ENCODE measurements around the gene ADISSP. TPM values are rescaled to one million over a fixed set of nuclear protein-coding genes. Genes with fewer than 3 reads are reported as not detected.
A peak's percentile ranks its signal among the peaks of the same experiment; 100 is the strongest.

The ADISSP gene
- total and polyA plus RNA-seq, 2 of the 13 experiments (the other 11 are each of a cell fraction or from before 2014, with no cell fraction given): 38.3 to 90.6 TPM

DNA sequence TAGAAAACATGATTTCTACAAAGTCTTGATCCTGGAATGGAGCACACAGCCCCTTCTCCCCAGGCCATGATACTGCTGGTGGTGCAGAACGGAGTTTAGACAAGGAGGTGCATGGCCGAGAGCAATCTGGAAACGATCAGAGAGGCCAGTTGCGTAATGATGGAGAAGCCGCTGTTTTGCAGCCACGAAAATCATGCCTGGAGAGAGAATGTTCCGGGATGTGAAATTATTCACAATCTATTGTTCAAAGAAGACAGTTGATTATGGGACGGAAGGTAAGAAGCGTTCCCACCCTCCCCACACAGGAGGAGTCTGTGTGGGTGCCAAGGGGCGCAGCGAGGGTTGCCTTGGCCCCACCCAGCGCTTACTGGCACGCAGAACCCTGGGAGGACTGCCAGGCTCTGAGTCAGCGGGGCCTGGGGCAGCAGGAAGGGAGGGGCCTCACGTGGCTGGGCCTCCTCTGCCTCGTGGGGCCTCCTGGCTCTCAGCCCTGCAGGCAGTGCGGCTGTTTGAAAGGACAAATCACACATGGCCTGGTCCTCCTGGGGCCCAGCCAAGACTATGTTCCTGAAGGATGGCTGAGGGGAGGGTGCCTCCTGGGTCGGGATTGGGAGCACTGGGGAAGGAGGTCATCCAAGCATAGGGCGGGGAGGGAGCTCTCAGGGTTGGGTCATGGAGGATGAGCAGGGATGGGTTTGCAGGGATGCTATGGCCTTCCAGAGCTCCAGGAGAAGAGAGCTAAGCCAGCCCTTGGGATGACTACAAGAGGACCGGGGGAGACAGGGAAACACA, 44.1 kb upstream of the ADISSP start (continued):
- TF ChIP-seq, protein P1, sequence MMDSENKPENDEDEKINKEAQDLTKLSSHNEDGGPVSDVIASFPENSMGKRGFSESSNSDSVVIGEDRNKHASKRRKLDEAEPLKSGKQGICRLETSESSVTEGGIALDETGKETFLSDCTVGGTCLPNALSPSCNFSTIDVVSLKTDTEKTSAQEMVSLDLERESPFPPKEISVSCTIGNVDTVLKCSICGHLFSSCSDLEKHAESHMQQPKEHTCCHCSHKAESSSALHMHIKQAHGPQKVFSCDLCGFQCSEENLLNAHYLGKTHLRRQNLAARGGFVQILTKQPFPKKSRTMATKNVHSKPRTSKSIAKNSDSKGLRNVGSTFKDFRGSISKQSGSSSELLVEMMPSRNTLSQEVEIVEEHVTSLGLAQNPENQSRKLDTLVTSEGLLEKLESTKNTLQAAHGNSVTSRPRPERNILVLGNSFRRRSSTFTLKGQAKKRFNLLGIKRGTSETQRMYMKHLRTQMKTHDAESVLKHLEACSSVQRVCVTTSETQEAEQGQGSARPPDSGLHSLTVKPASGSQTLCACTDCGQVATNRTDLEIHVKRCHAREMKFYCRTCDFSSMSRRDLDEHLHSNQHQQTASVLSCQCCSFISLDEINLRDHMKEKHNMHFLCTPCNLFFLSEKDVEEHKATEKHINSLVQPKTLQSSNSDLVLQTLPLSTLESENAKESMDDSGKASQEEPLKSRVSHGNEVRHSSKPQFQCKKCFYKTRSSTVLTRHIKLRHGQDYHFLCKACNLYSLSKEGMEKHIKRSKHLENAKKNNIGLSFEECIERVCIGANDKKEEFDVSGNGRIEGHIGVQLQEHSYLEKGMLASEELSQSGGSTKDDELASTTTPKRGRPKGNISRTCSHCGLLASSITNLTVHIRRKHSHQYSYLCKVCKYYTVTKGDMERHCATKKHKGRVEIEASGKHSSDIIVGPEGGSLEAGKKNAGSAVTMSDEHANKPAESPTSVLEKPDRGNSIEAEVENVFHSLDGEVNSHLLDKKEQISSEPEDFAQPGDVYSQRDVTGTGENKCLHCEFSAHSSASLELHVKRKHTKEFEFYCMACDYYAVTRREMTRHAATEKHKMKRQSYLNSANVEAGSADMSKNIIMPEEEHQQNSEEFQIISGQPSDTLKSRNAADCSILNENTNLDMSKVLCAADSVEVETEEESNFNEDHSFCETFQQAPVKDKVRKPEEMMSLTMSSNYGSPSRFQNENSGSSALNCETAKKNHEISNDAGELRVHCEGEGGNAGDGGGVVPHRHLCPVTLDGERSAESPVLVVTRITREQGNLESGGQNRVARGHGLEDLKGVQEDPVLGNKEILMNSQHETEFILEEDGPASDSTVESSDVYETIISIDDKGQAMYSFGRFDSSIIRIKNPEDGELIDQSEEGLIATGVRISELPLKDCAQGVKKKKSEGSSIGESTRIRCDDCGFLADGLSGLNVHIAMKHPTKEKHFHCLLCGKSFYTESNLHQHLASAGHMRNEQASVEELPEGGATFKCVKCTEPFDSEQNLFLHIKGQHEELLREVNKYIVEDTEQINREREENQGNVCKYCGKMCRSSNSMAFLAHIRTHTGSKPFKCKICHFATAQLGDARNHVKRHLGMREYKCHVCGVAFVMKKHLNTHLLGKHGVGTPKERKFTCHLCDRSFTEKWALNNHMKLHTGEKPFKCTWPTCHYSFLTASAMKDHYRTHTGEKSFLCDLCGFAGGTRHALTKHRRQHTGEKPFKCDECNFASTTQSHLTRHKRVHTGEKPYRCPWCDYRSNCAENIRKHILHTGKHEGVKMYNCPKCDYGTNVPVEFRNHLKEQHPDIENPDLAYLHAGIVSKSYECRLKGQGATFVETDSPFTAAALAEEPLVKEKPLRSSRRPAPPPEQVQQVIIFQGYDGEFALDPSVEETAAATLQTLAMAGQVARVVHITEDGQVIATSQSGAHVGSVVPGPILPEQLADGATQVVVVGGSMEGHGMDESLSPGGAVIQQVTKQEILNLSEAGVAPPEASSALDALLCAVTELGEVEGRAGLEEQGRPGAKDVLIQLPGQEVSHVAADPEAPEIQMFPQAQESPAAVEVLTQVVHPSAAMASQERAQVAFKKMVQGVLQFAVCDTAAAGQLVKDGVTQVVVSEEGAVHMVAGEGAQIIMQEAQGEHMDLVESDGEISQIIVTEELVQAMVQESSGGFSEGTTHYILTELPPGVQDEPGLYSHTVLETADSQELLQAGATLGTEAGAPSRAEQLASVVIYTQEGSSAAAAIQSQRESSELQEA (CRISPR knock-in tag; IDR thresholded peaks at IDR 0.05; ENCODE audit: not compliant biosample characterization): peak; percentile 85
- TF ChIP-seq SRY (CRISPR knock-in tag; IDR thresholded peaks at IDR 0.05) (peak; percentile 98), KMT2A (CRISPR knock-in tag; IDR thresholded peaks at IDR 0.05) (peak; percentile 50; the same call in 1 of the 2 replicates), ZNF251 (CRISPR knock-in tag; IDR thresholded peaks at IDR 0.05) (no peak; the same call in 1 of the 2 replicates), SP2 (CRISPR knock-in tag; IDR thresholded peaks at IDR 0.05) (peak; percentile 55; the same call in 1 of the 2 replicates), ZNF619 (CRISPR knock-in tag; IDR thresholded peaks at IDR 0.05) (no peak), HDAC1 (CRISPR knock-in tag; IDR thresholded peaks at IDR 0.05) (peak; percentile 95), SMAD3 (CRISPR knock-in tag; IDR thresholded peaks at IDR 0.05) (peak; percentile 94), ZNF326 (CRISPR knock-in tag; IDR thresholded peaks at IDR 0.05; ENCODE audit: borderline replicate concordance) (0 out of 2 replicates have a peak, but pooled peaks have one; percentile 58)
- TF ChIP-seq, protein P2, sequence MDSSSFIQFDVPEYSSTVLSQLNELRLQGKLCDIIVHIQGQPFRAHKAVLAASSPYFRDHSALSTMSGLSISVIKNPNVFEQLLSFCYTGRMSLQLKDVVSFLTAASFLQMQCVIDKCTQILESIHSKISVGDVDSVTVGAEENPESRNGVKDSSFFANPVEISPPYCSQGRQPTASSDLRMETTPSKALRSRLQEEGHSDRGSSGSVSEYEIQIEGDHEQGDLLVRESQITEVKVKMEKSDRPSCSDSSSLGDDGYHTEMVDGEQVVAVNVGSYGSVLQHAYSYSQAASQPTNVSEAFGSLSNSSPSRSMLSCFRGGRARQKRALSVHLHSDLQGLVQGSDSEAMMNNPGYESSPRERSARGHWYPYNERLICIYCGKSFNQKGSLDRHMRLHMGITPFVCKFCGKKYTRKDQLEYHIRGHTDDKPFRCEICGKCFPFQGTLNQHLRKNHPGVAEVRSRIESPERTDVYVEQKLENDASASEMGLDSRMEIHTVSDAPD (CRISPR knock-in tag; IDR thresholded peaks at IDR 0.05): peak; percentile 90; the same call in 1 of the 2 replicates
- TF ChIP-seq, protein P3, sequence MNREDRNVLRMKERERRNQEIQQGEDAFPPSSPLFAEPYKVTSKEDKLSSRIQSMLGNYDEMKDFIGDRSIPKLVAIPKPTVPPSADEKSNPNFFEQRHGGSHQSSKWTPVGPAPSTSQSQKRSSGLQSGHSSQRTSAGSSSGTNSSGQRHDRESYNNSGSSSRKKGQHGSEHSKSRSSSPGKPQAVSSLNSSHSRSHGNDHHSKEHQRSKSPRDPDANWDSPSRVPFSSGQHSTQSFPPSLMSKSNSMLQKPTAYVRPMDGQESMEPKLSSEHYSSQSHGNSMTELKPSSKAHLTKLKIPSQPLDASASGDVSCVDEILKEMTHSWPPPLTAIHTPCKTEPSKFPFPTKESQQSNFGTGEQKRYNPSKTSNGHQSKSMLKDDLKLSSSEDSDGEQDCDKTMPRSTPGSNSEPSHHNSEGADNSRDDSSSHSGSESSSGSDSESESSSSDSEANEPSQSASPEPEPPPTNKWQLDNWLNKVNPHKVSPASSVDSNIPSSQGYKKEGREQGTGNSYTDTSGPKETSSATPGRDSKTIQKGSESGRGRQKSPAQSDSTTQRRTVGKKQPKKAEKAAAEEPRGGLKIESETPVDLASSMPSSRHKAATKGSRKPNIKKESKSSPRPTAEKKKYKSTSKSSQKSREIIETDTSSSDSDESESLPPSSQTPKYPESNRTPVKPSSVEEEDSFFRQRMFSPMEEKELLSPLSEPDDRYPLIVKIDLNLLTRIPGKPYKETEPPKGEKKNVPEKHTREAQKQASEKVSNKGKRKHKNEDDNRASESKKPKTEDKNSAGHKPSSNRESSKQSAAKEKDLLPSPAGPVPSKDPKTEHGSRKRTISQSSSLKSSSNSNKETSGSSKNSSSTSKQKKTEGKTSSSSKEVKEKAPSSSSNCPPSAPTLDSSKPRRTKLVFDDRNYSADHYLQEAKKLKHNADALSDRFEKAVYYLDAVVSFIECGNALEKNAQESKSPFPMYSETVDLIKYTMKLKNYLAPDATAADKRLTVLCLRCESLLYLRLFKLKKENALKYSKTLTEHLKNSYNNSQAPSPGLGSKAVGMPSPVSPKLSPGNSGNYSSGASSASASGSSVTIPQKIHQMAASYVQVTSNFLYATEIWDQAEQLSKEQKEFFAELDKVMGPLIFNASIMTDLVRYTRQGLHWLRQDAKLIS (CRISPR knock-in tag; IDR thresholded peaks at IDR 0.05): no peak
- TF ChIP-seq, protein P4, sequence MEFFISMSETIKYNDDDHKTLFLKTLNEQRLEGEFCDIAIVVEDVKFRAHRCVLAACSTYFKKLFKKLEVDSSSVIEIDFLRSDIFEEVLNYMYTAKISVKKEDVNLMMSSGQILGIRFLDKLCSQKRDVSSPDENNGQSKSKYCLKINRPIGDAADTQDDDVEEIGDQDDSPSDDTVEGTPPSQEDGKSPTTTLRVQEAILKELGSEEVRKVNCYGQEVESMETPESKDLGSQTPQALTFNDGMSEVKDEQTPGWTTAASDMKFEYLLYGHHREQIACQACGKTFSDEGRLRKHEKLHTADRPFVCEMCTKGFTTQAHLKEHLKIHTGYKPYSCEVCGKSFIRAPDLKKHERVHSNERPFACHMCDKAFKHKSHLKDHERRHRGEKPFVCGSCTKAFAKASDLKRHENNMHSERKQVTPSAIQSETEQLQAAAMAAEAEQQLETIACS (CRISPR knock-in tag; IDR thresholded peaks at IDR 0.05): peak; percentile 68; the same call in 1 of the 2 replicates
- TF ChIP-seq, protein P5, sequence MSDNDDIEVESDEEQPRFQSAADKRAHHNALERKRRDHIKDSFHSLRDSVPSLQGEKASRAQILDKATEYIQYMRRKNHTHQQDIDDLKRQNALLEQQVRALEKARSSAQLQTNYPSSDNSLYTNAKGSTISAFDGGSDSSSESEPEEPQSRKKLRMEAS (IDR thresholded peaks at IDR 0.05): peak; percentile 100

All from HepG2 (cell line).